Endothelial cell of hepatic sinusoid (primary cell): ENCODE results near the gene APPBP2.
"Not testable (repeated sequence)": the region's sequence is repeated elsewhere in the genome, so short reads cannot be mapped to it uniquely, and the experiment has no call there.

ENCODE experiments used
- in situ Hi-C: cut with HindIII; loops from 2 replicates; pipeline ENCODE4 v1.10.0; 2017; ENCODE audit warnings: low sequenced_read_pairs

APPBP2 gene

DNA sequence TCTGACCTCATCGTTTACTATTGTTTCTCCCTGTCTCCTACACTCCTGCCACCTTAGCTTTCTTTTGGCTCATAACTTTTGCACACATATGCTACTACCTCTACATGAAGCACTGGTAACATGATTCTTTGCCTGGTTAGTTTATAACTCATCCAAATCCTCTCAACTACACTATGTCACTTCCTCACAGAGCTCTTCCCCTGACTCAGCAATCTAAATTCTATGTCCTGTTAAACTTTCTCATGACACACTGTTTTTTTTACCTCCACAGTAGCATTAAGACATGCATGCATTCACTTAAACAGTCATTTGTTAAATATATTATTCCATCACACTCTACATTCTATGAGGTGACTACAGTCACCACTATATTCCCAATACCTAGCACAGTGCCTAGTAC is 19.7 kb downstream of the APPBP2 start:
- in situ Hi-C loops, result no loop called here

DNA sequence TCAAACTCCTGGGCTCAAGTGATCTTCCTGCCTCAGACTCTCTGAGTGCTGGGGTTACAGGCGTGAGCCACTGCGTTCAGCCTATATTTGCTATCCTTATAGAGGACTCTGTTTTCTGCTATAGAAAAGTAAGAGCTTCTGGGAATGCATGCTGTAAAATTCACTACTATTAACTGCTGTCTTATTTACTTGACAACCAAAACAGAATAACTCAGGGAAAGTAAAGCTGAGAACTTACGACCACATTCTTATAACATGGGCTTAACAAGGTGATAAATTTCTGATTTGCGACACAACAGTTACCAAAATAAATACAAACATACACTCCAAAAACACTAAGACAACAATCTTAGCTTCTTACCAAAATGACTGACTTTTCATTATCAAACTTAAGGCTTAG is 23.9 kb downstream of the APPBP2 start:
- in situ Hi-C loops, result no loop called here

DNA sequence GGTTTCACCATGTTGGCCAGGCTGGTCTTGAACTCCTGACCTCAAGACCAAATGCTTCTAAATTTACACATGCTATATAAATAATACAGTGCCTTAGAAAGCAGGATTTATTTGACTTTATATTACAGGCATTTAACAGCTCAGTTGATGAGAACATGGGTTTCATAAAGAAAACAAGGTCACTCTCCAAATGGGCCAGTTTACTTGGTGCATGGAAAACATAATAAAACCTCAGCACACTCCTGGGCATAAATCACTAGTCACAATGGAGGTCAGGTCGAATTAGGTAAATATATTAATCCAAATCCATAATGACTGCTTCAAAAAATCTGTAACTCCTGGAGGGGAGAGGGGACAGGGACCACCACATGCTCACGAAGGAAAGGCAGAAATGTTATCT is 24.5 kb downstream of the APPBP2 start:
- in situ Hi-C loops, result no loop called here

DNA sequence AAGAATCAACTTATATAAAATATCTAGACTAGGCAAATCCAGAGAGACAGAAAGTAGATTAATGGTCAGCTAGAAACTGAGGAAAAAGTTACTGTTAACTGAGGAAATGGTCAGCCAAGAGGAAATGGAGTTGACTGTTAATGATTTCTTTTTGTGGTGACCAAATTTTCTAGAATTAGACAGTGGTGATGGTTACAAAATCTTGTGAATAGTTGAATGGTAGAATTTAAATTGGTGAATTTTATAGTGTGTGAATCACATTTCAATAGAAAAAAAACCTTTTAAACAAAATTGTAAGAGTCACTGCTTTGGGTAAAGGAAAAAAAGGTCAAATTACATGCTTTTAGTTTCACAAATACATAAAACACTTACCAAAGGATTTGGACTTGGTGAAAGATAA is 30.0 kb downstream of the APPBP2 start:
- in situ Hi-C loops, result no loop called here

DNA sequence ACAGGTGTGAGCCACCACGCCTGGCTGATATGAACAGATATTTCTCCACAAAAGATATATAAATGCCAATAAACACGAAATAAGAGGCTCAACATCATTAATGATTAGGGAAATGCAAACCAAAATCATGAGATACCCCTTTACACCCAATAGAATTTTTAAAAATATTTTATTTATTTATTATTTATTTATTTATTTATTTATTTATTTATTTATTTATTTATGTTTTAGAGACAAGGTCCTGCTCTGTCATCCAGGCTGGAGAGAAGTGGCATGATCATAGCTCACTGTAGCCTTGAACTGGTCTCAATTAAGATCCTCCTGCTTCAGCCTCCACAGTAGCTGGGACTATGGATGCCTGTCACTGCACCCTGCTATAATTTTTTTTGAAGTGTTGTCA is 30.8 kb downstream of the APPBP2 start:
- in situ Hi-C loops, result no loop called here

DNA sequence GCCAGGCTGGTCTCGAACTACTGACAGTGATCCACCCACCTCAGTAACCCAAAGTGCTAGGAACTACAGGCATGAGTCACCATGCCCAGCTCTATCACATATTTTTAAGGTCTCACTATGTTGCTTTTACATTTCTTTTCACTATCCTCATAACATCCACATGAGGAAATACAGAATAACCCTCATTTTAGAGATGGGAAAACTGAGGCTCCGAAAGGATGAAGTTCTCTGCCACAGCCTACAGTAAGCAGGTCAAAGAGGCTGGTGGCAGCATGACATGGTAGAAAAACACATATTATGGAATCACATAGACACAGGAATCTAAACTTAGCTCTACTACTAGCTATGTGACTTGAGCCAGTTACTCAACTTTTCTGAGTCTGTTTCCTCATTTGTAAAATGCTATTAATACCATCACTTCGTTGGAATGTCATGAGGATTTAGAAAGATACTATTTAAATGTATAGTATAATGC is 32.2 kb downstream of the APPBP2 start:
- in situ Hi-C loops, result no loop called here

DNA sequence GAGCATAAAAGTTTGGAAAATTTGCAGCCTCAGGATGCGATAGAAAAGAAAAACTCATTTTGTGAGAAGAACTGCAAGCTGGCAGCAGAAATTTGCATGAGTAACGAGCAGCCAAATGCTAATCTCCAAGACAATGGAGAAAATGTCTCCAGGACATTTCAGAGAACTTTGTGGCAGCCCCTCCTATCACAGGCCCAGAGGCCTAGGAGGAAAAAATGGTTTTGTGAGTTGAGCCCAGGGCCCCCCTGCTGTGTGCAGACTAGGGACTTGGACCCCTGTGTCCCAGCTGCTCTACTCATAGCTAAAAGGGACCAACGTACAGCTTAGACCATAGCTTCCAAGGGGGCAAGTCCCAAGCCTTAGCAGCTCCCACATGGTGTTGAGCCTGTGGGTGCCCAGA is 34.3 kb downstream of the APPBP2 start:
- in situ Hi-C loops, result no loop called here

DNA sequence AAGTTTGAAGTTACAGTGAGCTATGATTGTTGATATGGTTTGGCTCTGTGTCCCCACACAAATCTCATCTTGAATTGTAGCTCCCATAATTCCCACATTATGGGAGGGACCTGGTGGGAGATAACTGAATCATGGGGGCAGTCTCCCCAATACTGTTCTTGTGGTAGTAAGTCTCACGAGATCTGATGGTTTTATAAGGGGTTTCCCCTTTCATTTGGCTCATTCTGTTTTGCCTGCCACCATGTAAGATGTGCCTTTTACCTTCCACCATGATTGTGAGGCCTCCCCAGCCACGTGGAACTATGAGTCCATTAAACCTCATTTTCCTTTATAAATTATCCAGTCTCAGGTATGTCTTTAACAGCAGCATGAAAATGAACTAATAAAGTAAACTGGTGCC is 35.4 kb downstream of the APPBP2 start:
- in situ Hi-C loops, result not testable (repeated sequence)

DNA sequence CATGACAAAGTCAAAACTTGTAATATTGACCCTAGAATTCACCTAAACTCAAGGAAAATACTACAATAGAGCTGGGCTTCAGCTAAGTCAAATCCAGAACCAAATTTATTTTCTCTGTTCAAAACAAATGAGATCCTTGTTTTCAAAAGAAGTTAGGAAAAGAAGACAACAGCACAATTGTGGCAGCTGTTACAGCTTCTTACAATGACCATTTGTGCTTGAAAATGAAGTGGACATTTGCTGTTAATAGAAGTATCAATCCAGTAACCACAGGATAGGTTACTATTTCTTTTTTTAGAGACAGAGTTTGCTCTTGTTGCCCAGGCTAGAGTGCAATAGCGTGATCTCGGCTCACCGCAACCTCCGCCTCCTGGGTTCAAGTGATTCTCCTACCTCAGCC is 44.4 kb downstream of the APPBP2 start:
- in situ Hi-C loops, result no loop called here

DNA sequence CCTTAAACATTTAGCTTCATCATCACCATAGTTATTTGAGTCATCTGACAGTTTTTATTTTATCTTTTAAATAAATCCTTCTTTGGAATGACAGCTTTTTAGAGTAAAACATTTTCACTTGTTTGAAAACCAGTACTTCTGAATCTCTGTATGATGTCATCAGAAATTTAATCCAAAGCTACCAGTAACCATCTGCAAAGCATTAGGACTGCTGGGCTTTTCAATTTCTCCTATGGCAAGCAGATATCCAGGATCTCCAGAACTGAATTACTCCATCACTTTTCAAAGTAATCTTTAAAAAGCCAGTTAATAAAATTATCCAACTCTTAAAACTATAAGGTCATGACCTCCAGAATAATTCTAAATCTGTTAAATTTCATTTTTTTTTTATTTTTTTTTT is 52.3 kb downstream of the APPBP2 start:
- in situ Hi-C loops, result no loop called here

DNA sequence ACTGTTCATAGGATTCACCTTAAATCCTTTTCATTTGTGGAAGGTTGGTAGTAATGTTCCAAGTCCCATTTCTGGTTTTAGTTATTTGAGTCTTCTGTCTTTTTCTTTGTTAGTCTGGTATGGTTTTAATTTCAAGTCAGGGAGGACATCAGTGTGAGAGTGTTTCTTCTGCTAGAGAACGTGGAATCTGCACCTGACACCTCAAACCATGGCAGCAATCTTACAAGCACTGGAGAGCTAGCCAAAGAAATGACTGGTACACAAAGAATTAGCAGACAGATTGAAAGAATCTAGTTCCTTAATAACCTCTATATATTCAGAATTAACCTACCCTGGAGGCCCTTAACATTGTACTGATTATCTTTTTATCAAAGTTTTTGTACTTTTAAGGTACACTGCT is 53.6 kb downstream of the APPBP2 start:
- in situ Hi-C loops, result no loop called here

DNA sequence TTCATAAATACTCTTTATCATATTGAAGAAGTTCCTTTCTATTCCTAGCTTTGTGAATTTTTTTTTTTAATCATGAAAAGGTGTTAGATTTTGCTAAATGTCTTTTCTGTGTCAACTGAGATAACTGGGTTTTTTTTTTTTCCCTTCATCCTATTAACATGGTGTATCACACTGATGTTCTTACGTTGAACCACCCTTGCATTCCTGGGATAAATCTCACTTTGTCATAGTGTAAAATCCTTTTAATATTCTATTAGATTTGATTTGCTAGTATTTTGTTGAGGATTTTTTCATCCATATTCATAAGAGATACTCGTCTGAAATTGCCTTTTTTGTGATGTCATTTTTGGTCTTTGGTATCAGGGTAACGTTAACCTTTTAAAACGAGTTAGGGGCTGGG is 54.6 kb downstream of the APPBP2 start:
- in situ Hi-C loops, result no loop called here

DNA sequence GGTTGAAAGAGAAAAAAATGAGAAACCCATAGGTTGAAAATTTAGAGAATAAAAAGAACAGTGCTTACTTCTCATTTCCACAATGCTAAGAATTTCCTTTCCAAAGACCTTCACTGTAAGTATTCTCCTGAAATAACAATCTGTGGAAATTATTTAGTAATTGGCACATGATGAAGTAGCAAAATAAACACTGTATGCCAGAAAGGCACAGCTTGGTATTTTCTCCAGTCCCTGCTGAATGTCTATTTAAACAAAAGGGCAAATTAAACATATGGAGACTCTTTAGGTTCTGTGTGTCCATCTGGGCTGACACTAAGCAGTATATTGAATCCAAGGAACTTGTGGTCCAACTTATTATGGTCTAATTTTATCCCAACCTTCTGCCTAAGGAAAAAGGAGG is 57.7 kb downstream of the APPBP2 start:
- in situ Hi-C loops, result no loop called here

DNA sequence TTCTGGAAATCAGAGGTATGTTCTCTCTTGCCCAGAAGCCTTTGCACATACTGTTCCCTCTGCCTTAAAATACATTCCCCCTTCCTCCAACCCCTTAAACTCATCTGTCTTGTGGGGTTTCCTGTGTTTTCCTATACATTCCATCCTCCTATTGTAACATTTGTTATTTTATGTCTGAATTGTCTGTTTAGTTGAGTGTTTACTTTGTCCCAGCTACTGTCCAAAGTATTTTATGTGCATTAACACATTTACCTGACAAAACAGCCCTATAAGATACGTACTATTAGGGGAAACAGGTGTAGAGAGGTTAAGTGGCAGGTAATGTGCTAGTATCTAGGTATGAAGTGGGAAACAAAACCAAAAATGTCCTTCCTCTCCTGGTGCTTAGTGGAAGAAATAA is 61.7 kb downstream of the APPBP2 start:
- in situ Hi-C loops, result no loop called here

DNA sequence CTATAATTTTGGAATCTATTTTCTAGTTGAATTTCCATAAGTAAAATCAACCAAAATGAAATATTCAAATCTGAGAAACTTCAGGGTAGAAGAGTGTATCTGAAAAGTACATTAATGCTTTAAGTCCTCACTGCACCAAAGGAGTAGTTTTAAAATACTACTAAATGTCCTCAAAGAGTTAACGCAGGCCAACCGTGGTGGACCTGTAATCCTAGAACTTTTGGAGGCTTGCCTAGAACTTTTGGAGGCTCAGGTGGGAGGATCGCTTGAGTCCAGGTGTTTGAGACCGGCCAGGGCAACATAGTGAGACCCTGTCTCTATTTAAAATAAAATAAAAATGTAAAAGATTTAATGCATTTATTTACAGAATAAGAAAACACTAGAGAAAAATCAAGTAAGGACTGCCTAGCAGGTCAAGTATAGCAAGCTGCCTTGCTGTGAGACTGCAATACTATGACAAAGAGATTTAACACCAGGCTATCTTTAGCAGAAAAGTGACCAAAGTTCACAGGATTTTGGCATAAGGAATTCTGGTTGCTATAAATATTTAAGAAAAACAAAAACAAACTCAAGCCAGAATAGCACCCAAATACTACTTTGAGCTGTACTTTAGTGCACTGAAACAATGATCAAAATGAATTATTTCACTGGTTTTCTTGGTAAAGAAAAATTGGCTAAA is 62.7 kb downstream of the APPBP2 start:
- in situ Hi-C loops, result no loop called here

DNA sequence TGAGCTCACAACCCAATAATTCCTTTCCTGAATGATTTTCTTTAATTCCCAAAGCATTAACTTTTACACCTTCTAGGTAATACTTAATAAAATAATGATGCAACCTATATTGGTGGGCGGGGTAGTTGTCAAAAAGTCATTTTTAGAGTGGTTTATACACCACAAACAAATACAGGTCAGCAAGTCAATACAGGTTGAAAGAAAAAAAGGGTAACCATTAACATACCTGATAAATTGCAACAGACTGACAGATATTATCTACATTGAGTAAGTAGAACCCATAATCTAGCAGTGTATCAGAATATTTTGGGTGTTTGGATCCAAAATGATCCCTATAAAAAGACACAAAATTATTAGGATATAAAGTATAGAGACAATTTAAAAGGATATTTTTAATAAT is 64.5 kb downstream of the APPBP2 start:
- in situ Hi-C loops, result no loop called here

DNA sequence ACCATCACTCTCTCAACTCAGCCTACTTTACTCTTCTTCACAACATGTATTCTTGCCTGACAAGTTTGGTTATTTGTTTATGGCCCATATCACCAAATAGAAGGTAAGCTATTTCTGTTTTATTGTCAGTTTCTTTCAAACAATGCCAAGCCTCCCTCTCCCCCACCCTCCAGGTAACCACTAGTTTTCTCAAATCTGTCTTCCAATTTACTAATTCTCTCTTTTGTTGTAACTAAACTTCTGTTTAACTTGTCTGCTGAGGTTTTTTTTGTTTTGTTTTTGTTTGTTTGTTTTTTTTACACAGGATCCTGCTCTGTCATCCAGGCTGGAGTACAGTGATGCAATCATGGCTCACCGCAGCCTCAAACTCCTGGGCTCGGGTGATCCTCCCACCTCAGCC is 68.9 kb downstream of the APPBP2 start:
- in situ Hi-C loops, result no loop called here

DNA sequence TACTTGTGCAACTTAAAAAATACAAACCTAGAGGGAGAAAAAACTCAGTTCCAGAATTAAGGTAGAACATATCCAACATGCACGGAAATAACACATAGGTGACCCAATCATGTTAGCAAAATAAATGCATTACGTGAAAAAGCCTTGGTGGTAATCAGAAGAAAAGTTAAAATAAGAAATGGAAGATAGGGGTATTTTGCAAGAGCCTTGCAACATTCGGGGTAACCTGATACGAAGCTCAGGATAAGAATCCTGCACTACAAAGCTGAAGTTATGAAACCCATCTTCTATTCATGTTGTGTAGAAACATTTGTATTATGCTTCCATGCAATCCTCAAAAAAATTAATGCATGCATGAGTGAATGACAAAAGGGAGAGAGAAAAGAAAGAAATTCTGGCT is 70.7 kb downstream of the APPBP2 start:
- in situ Hi-C loops, result no loop called here

DNA sequence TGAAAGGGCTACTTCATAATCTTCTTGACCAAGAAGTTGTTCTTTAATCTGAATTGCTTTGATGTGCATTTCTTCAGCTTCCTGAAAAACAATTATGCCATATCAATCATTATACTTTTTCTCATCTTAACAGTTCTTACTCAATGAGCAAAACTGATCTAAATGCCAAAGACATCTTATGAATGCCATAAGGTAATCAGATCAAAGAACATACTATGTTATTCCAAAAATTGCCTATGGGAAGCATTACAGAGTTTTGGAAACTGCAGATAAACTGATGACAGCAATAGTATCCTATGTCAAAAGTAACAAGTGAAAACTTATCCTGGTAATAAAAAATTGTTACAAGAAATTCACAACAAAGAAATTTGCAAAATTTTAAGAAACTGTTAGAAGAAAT is 74.1 kb downstream of the APPBP2 start:
- in situ Hi-C loops, result no loop called here

DNA sequence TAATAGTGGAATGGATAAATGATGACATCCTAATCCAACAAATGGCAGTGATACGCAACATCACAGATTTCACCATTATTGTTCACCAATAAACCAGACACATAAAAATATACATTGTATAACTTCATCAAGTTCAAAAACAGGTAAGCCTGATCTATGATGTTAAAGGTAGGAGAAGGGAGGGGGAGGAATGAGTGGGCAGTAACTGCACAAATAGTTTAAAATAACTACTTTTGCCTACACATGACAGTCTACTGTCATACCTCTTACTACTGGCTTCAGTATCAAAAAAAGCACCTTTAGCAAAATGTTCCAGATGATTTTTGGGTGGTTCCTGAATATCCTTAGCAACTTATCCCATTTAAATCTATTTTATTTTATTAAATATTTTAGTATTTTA is 75.0 kb downstream of the APPBP2 start:
- in situ Hi-C loops, result no loop called here

DNA sequence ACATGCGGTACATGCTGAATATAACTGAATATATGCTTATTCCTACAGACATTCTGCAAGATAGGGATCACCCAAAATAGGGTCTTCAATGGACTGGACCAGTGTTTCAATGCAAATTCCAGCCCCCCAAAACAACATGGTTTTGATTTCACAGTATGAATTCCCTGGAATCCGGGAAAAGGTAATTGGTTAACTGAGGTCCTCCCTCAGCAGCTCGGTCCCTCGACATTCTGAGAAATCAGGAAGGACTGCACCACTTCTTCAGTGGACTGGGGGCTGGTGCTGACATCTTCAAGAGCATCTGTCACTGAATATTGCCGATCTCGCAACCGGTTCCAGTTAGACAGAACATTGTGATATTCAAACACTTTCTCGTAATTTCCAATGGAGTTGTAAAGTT is 78.7 kb downstream of the APPBP2 start:
- in situ Hi-C loops, result no loop called here

DNA sequence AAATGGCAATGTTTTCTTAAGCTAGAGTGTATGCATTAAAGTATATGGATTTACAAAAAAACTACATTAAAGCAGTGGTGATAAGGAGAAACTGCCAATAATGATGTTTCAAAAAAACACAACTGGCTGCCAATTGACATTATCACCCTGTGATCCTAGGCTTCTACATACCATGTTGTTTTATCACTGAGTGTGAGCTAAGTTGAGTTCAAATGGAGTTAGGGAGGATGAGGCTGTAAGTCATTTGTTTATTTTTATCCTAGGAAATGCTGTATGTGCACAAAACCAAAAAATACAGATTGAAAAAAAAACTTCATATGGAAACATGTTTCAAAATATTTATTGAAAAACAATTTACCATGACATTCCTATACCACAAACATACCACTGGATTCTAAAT is 80.9 kb downstream of the APPBP2 start:
- in situ Hi-C loops, result no loop called here

DNA sequence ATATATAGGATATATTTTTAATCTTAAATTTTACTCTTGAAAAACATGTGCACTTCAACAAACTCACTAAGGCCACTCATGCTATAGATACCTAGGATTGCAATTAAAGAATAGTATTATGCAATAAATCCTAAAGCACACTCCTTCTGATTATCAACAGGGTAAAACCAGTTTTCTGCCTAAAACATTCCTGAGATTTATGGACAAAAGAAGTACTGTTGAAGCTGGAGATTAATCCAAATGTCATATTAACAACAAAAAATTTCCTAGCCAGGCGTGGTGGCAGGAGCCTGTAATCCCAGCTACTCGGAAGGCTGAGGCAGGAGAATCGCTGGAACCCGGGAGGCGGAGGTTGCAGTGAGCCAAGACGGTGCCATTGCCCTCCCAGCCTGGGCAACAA is 82.3 kb downstream of the APPBP2 start:
- in situ Hi-C loops, result no loop called here
